A549 (cell line): ENCODE data around the gene DPEP2NB.

ENCODE experiments used
- CTCF ChIP-seq: fragments of >200 bp; sonication (Bioruptor Twin); formaldehyde crosslinking; IDR thresholded peaks from 3 replicates; pipeline ENCODE4 v1.5.1; 2016
- MAX ChIP-seq: IDR thresholded peaks from 2 replicates; pipeline ENCODE4 v1.6.1; 2012
- NPAS2 ChIP-seq: fragments of 250-450 bp; sonication (Bioruptor Pico); IDR thresholded peaks from 2 replicates; pipeline ENCODE4 v1.8.0; 2022; ENCODE audit warnings: mild to moderate bottlenecking, moderate library complexity, borderline replicate concordance
- PHF8 ChIP-seq: fragments of 200-600 bp; sonication (generic); IDR thresholded peaks from 2 replicates; pipeline ENCODE4 v1.6.1; 2016; ENCODE audit warnings: low read depth, mild to moderate bottlenecking, antibody characterized with exemption, moderate library complexity, borderline replicate concordance
- POLR2A ChIP-seq: IDR thresholded peaks from 2 replicates; pipeline ENCODE4 v1.6.1; 2012; ENCODE audit warnings: mild to moderate bottlenecking, low read length
- RFX5 ChIP-seq: fragments of 450-650 bp; IDR thresholded peaks from 2 replicates; pipeline ENCODE4 v1.7.1; 2014; ENCODE audit warnings: antibody characterized with exemption, mild to moderate bottlenecking, moderate library complexity

GRCh38 chr16:68049449-68049848 lies 33.7 kb upstream of the DPEP2NB start:
- no peak for TF ChIP-seq CTCF
- no peak for TF ChIP-seq MAX
- no peak for TF ChIP-seq RFX5
- TF ChIP-seq NPAS2 (CRISPR knock-in tag): no peak
- no peak for TF ChIP-seq PHF8
- TF ChIP-seq POLR2A: no peak
